K562 (cell line): ENCODE measurements around the gene LCA5L. TPM values are rescaled to one million over a fixed set of nuclear protein-coding genes. Genes with fewer than 3 reads are reported as not detected.

Experiments used
- CBX8 ChIP-seq: fragments of 200-600 bp; sonication (generic); IDR thresholded peaks from 2 replicates; pipeline ENCODE4 v1.6.1; 2012; ENCODE audit warnings: borderline replicate concordance, mixed run types, low read depth, mild to moderate bottlenecking, moderate library complexity, mixed read lengths, low read length, control low read depth, inconsistent platforms; ENCODE audit not compliant: poor library complexity, severe bottlenecking; ENCODE audit errors: extremely low read depth
- DEAF1 ChIP-seq: fragments of 450-650 bp; formaldehyde crosslinking; IDR thresholded peaks from 2 replicates; pipeline ENCODE4 v1.4.0; 2020; ENCODE audit warnings: mild to moderate bottlenecking, moderate library complexity
- HMGXB4 ChIP-seq: sonication (generic); formaldehyde crosslinking; IDR thresholded peaks from 2 replicates; pipeline ENCODE4 v1.8.1; 2023; ENCODE audit warnings: mild to moderate bottlenecking, missing genetic modification reagents
- HOXB6 ChIP-seq: fragments of 250-450 bp; sonication (Bioruptor Pico); IDR thresholded peaks from 2 replicates; pipeline ENCODE4 v1.5.1; 2022; ENCODE audit warnings: mild to moderate bottlenecking, borderline replicate concordance
- JUNB ChIP-seq: fragments of 450-650 bp; formaldehyde crosslinking; conservative IDR thresholded peaks from 2 replicates; pipeline ENCODE4 v1.4.0; 2020; ENCODE audit warnings: mild to moderate bottlenecking
- LARP7 ChIP-seq: fragments of 450-650 bp; IDR thresholded peaks from 2 replicates; pipeline ENCODE4 v1.6.1; 2016
- NFIX ChIP-seq: fragments of 250-450 bp; sonication (Bioruptor Pico); IDR thresholded peaks from 2 replicates; pipeline ENCODE4 v1.4.0; 2020; ENCODE audit warnings: low read depth, mild to moderate bottlenecking, moderate library complexity
- NR3C1 ChIP-seq: sonication (generic); formaldehyde crosslinking; IDR thresholded peaks from 2 replicates; pipeline ENCODE4 v1.8.1; 2022; ENCODE audit warnings: missing genetic modification reagents
- NR4A1 ChIP-seq, 2 experiments: fragments of 250-450 bp in 1 of 2; fragments of 450-650 bp in 1 of 2; sonication (Bioruptor Pico) in 1 of 2; IDR thresholded peaks; 2 replicates each; pipeline versions ENCODE4 v1.4.0 to v1.6.1; 2016 to 2020; ENCODE audit warnings: mild to moderate bottlenecking in 2 of 2, missing compliant biosample characterization in 1 of 2, missing genetic modification characterization in 1 of 2, moderate library complexity in 1 of 2
- SIN3A ChIP-seq, 2 experiments: fragments of 150-350 bp in 1 of 2; IDR thresholded peaks; 2 replicates each; pipeline ENCODE4 v1.6.1; 2011 to 2016; ENCODE audit warnings: borderline replicate concordance in 2 of 2, low read depth in 2 of 2, low read length in 2 of 2, mild to moderate bottlenecking in 2 of 2, moderate library complexity in 2 of 2; ENCODE audit not compliant: control insufficient read depth in 1 of 2
- SMAD1 ChIP-seq: fragments of 150-350 bp; IDR thresholded peaks from 2 replicates; pipeline ENCODE4 v1.6.1; 2014; ENCODE audit warnings: low read length, low read depth; ENCODE audit not compliant: partially characterized antibody
- SMARCA4 ChIP-seq: fragments of 450-650 bp; IDR thresholded peaks from 2 replicates; pipeline ENCODE4 v1.6.1; 2016
- STAT5B ChIP-seq: fragments of 250-450 bp; sonication (Bioruptor Pico); IDR thresholded peaks from 2 replicates; pipeline ENCODE4 v1.8.0; 2021; ENCODE audit warnings: mild to moderate bottlenecking, inconsistent platforms
- TAF7 ChIP-seq: fragments of 450-650 bp; IDR thresholded peaks from 2 replicates; pipeline ENCODE4 v1.6.1; 2016; ENCODE audit warnings: missing genetic modification characterization, missing compliant biosample characterization
- TFAM ChIP-seq: fragments of 250-450 bp; sonication (Bioruptor Pico); conservative IDR thresholded peaks from 2 replicates; pipeline ENCODE4 v1.5.0; 2021; ENCODE audit warnings: mild to moderate bottlenecking, moderate library complexity
- USF1 ChIP-seq: sonication (generic); formaldehyde crosslinking; IDR thresholded peaks from 2 replicates; pipeline ENCODE4 v1.9.0; 2022; ENCODE audit warnings: mild to moderate bottlenecking, missing genetic modification reagents
- ZNF121 ChIP-seq: sonication (generic); formaldehyde crosslinking; conservative IDR thresholded peaks from 2 replicates; pipeline ENCODE4 v1.8.0; 2022; ENCODE audit warnings: missing genetic modification reagents
- ZNF124 ChIP-seq: sonication (generic); formaldehyde crosslinking; IDR thresholded peaks from 2 replicates; pipeline ENCODE4 v1.8.1; 2022; ENCODE audit warnings: missing genetic modification reagents
- ZNF165 ChIP-seq: fragments of 250-450 bp; sonication (Bioruptor Pico); IDR thresholded peaks from 2 replicates; pipeline ENCODE4 v1.4.0; 2020; ENCODE audit warnings: borderline replicate concordance
- ZNF184 ChIP-seq: sonication (generic); formaldehyde crosslinking; IDR thresholded peaks from 2 replicates; pipeline ENCODE4 v1.5.0; 2020; ENCODE audit warnings: missing genetic modification reagents
- ZNF324 ChIP-seq: fragments of 250-450 bp; sonication (Bioruptor Pico); IDR thresholded peaks from 2 replicates; pipeline ENCODE4 v1.4.0; 2020; ENCODE audit warnings: mild to moderate bottlenecking
- ZNF395 ChIP-seq: fragments of 200-800 bp; sonication (Bioruptor generic); IDR thresholded peaks from 2 replicates; pipeline ENCODE4 v1.6.1; 2017; ENCODE audit warnings: missing genetic modification characterization, missing compliant biosample characterization
- ZNF57 ChIP-seq: fragments of 450-650 bp; formaldehyde crosslinking; IDR thresholded peaks from 2 replicates; pipeline ENCODE4 v1.4.0; 2020; ENCODE audit warnings: mild to moderate bottlenecking, moderate library complexity
- ZNF717 ChIP-seq: fragments of 250-450 bp; sonication (Bioruptor Pico); IDR thresholded peaks from 2 replicates; pipeline ENCODE4 v1.5.0; 2021
- ZNF778 ChIP-seq: fragments of 450-650 bp; formaldehyde crosslinking; IDR thresholded peaks from 2 replicates; pipeline ENCODE4 v1.4.0; 2020; ENCODE audit warnings: mild to moderate bottlenecking, moderate library complexity
- ZZZ3 ChIP-seq: fragments of 450-650 bp; IDR thresholded peaks from 2 replicates; pipeline ENCODE4 v1.6.1; 2016; ENCODE audit warnings: antibody characterized with exemption, mild to moderate bottlenecking, moderate library complexity
- polyA plus RNA-seq, 8 experiments: library from polyadenylated mRNA; depleted of rRNA in 4 of 8; stranded (reverse) in 5 of 8; unstranded in 3 of 8; fragments of >200 nt; fragmentation: Nextera tagmentation in 2 of 8; fragmentation: Illumina TruSeq in 1 of 8; extraction: Ambion mirVana in 2 of 8; extraction: Trizol in 1 of 8; gene quantifications; 2 replicates each; pipeline versions ENCODE4 v1.2.1 to v1.2.3, GENCODE V29; 2011 to 2014; ENCODE audit warnings: inconsistent platforms in 1 of 8, missing spikeins in 1 of 8
- total RNA-seq, 7 experiments: library from RNA; depleted of rRNA in 6 of 7; stranded (reverse); fragments of >200 nt in 6 of 7; fragmentation: Illumina TruSeq in 2 of 7; extraction: Trizol in 2 of 7; gene quantifications; 2 replicates each; pipeline versions ENCODE4 v1.2.1 to v1.2.3, GENCODE V29; 2011 to 2021; ENCODE audit warnings: low replicate concordance in 1 of 7

The LCA5L gene
- total and polyA plus RNA-seq, 9 of the 15 experiments (the other 6 are each of a cell fraction or from before 2014, with no cell fraction given): 1.8 to 4.9 (median 3.8) TPM

- TF ChIP-seq ZZZ3: no peak
- TF ChIP-seq ZNF324: peak; percentile 55; the same call in 1 of the 2 replicates
- no peak for TF ChIP-seq JUNB
- peak; percentile 96 for TF ChIP-seq ZNF395 (CRISPR knock-in tag)
- peak; percentile 54 for TF ChIP-seq NFIX (CRISPR knock-in tag)
- TF ChIP-seq ZNF124: no peak
- TF ChIP-seq ZNF184 (CRISPR knock-in tag): no peak
- peak; percentile 72 for TF ChIP-seq STAT5B
- no peak for TF ChIP-seq SIN3A (IDR thresholded peaks at IDR 0.05; ENCODE audit: borderline replicate concordance in 2 of 2, control insufficient read depth in 1 of 2, low read depth in 2 of 2, low read length in 2 of 2)
- peak; percentile 91 for TF ChIP-seq TAF7 (tag)
- TF ChIP-seq ZNF165 (CRISPR knock-in tag): peak; percentile 77; the same call in 1 of the 2 replicates
- TF ChIP-seq USF1: no peak
- no peak for TF ChIP-seq SMARCA4
- TF ChIP-seq TFAM: no peak
- peak; percentile 86 for TF ChIP-seq ZNF57 (CRISPR knock-in tag)
- no peak for TF ChIP-seq SMAD1
- TF ChIP-seq ZNF717 (CRISPR knock-in tag): 0 out of 2 replicates have a peak, but pooled peaks have one; percentile 6
- TF ChIP-seq HOXB6 (CRISPR knock-in tag): no peak
- no peak for TF ChIP-seq HMGXB4
- TF ChIP-seq DEAF1 (CRISPR knock-in tag): peak; percentile 37; the same call in 1 of the 2 replicates
- TF ChIP-seq NR4A1 (CRISPR knock-in tag; IDR thresholded peaks at IDR 0.05): no peak
- peak; percentile 98 for TF ChIP-seq NR4A1 (tag; IDR thresholded peaks at IDR 0.05)
- TF ChIP-seq ZNF121 (CRISPR knock-in tag): no peak
- no peak for TF ChIP-seq ZNF778
- TF ChIP-seq LARP7: no peak
- TF ChIP-seq CBX8: no peak
- TF ChIP-seq NR3C1 (CRISPR knock-in tag): no peak
Observed at GRCh38 chr21:39359382-39359781, 86.2 kb downstream of the LCA5L start (continued).
